ENCODE data around the gene PTGER3.

Gene PTGER3

DNA sequence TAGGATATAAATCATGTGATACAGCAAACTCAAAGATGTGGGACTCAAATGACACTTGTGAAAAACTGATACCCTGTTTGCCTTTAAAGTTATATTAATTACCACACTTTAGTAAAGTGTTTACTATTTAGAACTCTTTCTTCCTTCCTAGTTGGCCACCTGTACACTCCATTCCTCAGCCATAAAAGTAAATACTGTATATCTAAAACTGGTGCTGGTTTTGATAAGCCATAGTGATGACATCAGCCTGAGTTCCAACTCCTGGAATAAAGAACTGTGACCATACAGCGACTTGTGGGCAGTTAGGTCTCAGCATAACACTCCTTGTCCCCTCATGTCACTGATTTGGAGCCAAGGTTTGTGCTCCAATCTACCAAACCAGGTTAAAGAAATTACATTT lies 2.8 kb downstream of the PTGER3 start:
- no peak for DNase-seq (ENCODE audit: low read depth)
- in situ Hi-C loops (cut with HindIII; ENCODE audit: low sequenced_read_pairs), result no loop called here
- TF ChIP-seq, protein P1, sequence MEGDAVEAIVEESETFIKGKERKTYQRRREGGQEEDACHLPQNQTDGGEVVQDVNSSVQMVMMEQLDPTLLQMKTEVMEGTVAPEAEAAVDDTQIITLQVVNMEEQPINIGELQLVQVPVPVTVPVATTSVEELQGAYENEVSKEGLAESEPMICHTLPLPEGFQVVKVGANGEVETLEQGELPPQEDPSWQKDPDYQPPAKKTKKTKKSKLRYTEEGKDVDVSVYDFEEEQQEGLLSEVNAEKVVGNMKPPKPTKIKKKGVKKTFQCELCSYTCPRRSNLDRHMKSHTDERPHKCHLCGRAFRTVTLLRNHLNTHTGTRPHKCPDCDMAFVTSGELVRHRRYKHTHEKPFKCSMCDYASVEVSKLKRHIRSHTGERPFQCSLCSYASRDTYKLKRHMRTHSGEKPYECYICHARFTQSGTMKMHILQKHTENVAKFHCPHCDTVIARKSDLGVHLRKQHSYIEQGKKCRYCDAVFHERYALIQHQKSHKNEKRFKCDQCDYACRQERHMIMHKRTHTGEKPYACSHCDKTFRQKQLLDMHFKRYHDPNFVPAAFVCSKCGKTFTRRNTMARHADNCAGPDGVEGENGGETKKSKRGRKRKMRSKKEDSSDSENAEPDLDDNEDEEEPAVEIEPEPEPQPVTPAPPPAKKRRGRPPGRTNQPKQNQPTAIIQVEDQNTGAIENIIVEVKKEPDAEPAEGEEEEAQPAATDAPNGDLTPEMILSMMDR (IDR thresholded peaks at IDR 0.05; ENCODE audit: low read depth, low read length, missing control alignments), result no peak
- H3K4me3 ChIP-seq (ENCODE audit: low read depth, low read length), result no peak overlapping the region

DNA sequence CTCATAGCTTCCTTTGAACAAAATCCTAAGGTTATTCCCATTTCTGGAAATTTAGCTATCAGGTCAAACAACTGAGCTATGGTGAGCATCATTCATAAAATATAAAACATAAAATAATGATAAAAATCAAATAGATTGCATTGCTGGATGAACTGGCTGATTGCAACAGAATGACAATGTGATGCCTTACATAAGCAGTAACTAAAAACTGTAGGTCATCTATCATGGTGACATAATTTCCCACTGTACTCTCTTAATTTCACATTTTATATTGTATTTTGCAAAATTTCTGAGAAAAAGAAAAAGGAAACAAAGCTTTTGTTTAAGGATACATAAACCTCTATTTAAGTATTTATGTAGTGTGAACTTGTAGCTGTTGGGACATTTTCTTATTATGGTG lies 4.6 kb downstream of the PTGER3 start:
- DNase-seq (ENCODE audit: low read depth), result no peak
- TF ChIP-seq, protein P1 (IDR thresholded peaks at IDR 0.05; ENCODE audit: low read depth, low read length, missing control alignments), result no peak
- H3K4me3 ChIP-seq (ENCODE audit: low read depth, low read length), result no peak overlapping the region
- in situ Hi-C loops (cut with HindIII; ENCODE audit: low sequenced_read_pairs), result no loop called here

GRCh38 chr1:71041806-71042205 lies 5.8 kb downstream of the PTGER3 start:
- TF ChIP-seq, protein P1 (IDR thresholded peaks at IDR 0.05; ENCODE audit: low read depth, low read length, missing control alignments), result no peak
- H3K4me3 ChIP-seq (ENCODE audit: low read depth, low read length), result no peak overlapping the region
- in situ Hi-C loops (cut with HindIII; ENCODE audit: low sequenced_read_pairs), result no loop called here
- no peak for DNase-seq (ENCODE audit: low read depth)

GRCh38 chr1:71039661-71040262 lies 7.9 kb downstream of the PTGER3 start:
- in situ Hi-C loops (cut with HindIII; ENCODE audit: low sequenced_read_pairs), result no loop called here
- TF ChIP-seq, protein P1 (IDR thresholded peaks at IDR 0.05; ENCODE audit: low read depth, low read length, missing control alignments), result no peak
- no peak for DNase-seq (ENCODE audit: low read depth)
- no peak overlapping the region for H3K4me3 ChIP-seq (ENCODE audit: low read depth, low read length)

DNA sequence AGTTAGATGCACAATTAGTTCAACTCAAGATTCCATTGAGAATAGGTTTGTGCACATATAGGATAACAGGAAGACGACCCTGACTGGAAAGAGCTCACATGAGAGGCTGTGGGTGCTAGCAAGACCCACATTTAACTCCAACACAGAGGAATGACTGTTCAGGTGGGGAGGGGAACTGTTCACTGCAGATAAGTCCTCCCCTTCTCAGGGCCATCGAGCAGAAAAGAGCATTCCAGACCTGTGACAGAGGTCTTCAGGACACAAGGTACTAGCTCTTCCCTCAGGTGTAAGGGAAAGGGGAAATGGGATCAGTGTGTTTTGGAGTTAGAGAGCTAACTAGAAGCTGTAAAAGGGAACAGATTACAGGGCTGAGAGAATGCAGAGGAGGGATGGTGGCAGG lies 8.7 kb downstream of the PTGER3 start:
- in situ Hi-C loops (cut with HindIII; ENCODE audit: low sequenced_read_pairs), result no loop called here
- TF ChIP-seq, protein P1 (IDR thresholded peaks at IDR 0.05; ENCODE audit: low read depth, low read length, missing control alignments), result no peak
- no peak for DNase-seq (ENCODE audit: low read depth)

DNA sequence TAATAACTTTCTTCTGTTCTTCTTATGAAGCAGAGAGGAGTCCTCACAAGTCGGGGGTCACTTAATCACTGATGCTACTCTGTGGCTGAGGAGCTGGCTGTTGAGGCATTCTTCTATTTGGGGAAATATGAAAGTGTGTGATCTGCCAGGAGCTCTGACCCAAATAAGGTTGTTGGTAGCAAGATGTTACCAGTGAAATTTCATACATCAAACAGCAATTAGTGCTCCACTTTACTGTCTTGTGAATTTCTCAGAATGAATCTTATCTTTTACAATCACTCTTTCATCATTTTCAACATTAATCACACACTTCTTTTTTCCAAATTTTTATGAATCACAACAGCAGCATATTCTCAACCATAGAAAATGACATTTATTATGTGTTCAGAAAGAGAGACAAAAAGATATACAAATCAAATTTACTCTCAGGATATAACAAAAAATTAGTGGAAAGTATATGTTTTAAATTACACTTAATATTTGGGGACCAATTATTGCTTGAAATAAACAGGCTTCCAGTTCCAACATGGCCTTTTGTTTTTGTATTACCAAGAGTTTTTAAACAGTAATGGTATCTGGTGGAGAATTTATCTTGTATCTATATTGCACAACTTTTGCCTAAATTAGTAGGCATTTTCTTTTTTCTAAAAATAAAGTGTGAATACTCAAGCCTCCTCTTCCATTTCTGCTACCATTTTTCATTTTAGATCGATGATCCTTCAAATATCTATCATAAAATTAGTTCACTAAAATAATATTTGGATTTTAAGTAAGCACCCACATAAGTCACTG lies 9.6 kb downstream of the PTGER3 start:
- DNase-seq (ENCODE audit: low read depth), result no peak
- TF ChIP-seq, protein P1 (IDR thresholded peaks at IDR 0.05; ENCODE audit: low read depth, low read length, missing control alignments), result no peak
- no peak overlapping the region for H3K4me3 ChIP-seq (ENCODE audit: low read depth, low read length)
- in situ Hi-C loops (cut with HindIII; ENCODE audit: low sequenced_read_pairs), result no loop called here

More for the DNA sequence above, 8.7 kb downstream of the PTGER3 start:
- no peak overlapping the region for H3K4me3 ChIP-seq (ENCODE audit: low read depth, low read length)

Data from astrocyte of the cerebellum (primary cell).